NCI-H2196 (cell line): ENCODE results near the gene ADAMTS8.
A peak's percentile ranks its signal among the peaks of the same experiment; 100 is the strongest.

ENCODE experiments used
- DNase-seq: peaks from one replicate; lab custom pipeline; 2025; ENCODE audit not compliant: unreplicated experiment; lab: John Stamatoyannopoulos, UW

Gene ADAMTS8

GRCh38 chr11:130462931-130463330, 34.5 kb upstream of the ADAMTS8 start:
- DNase-seq = no peak

- DNase-seq = no peak
Observed at GRCh38 chr11:130462101-130462885, 33.9 kb upstream of the ADAMTS8 start.

GRCh38 chr11:130459521-130459920, 31.1 kb upstream of the ADAMTS8 start:
- DNase-seq = no peak

GRCh38 chr11:130458410-130458729, 30.0 kb upstream of the ADAMTS8 start:
- no peak for DNase-seq

- DNase-seq = no peak
Observed at GRCh38 chr11:130457623-130458409, 29.4 kb upstream of the ADAMTS8 start.

GRCh38 chr11:130456286-130456685, 27.9 kb upstream of the ADAMTS8 start:
- no peak for DNase-seq

- DNase-seq = no peak
Observed at GRCh38 chr11:130455483-130456127, 27.2 kb upstream of the ADAMTS8 start.

GRCh38 chr11:130454491-130455252, 26.3 kb upstream of the ADAMTS8 start:
- DNase-seq = no peak

- DNase-seq = no peak
Observed at GRCh38 chr11:130452940-130453339, 24.5 kb upstream of the ADAMTS8 start.

- DNase-seq = no peak
Observed at GRCh38 chr11:130452176-130452575, 23.8 kb upstream of the ADAMTS8 start.

GRCh38 chr11:130451231-130452019, 23.0 kb upstream of the ADAMTS8 start:
- DNase-seq = no peak

- DNase-seq = peak; percentile 18
Observed at GRCh38 chr11:130449996-130450769, 21.8 kb upstream of the ADAMTS8 start.

GRCh38 chr11:130449310-130449990, 21.0 kb upstream of the ADAMTS8 start:
- DNase-seq = no peak

GRCh38 chr11:130448416-130449309, 20.3 kb upstream of the ADAMTS8 start, which contains the start of gene ADAMTS15:
TSS of gene ADAMTS15 (plus strand) at chr11:130448645. CDS start at chr11:130448974, 329 bp downstream.
- DNase-seq = peak; percentile 88

GRCh38 chr11:130448039-130448415, 19.6 kb upstream of the ADAMTS8 start:
- no peak for DNase-seq

- no peak for DNase-seq
Observed at GRCh38 chr11:130445788-130446187, 17.4 kb upstream of the ADAMTS8 start.

GRCh38 chr11:130442737-130443136, 14.3 kb upstream of the ADAMTS8 start:
- no peak for DNase-seq

GRCh38 chr11:130441719-130442118, 13.3 kb upstream of the ADAMTS8 start:
- no peak for DNase-seq
